ENCODE measurements around the gene TRAPPC2L. TPM values are rescaled to one million over a fixed set of nuclear protein-coding genes. Genes with fewer than 3 reads are reported as not detected.

The TRAPPC2L gene
- total and polyA plus RNA-seq, 2 of the 13 experiments (the other 11 are each of a cell fraction or from before 2014, with no cell fraction given): 96.3 to 107 TPM

DNA sequence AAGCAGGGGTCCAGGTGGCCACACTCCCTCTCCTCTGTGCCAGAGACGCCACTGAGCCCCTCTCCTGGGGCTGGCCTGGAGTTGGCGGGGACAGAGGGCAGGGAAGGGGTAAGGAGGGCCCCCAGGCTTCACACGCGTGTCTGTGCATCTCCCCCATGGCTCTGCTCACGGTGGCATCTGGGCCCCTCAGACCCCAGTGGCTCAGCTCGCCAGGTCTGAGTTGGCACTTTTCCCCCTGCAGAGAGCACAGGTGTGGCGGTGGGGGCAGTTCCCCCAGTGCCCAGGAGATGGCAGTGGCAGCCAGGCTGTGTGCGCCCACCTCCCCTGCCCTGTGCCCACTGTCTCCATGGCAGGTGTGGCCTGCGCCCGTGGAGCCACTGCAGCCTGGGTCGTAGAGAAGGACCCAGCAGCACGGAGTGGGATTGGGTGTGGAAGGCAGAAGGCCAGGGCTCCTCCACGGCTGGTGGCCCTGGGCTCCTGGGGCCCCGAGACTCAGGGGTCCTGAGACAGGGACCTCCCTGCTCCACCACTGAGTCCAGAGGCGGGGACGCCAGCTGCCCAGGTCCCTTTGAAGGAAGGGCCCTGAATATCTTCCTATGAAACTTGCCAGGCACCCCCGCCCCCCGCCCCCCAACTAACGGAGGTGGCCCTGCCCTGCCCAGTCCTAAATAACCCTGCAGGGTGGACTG lies 40.9 kb upstream of the TRAPPC2L start (continued):
- TF ChIP-seq, protein P1, sequence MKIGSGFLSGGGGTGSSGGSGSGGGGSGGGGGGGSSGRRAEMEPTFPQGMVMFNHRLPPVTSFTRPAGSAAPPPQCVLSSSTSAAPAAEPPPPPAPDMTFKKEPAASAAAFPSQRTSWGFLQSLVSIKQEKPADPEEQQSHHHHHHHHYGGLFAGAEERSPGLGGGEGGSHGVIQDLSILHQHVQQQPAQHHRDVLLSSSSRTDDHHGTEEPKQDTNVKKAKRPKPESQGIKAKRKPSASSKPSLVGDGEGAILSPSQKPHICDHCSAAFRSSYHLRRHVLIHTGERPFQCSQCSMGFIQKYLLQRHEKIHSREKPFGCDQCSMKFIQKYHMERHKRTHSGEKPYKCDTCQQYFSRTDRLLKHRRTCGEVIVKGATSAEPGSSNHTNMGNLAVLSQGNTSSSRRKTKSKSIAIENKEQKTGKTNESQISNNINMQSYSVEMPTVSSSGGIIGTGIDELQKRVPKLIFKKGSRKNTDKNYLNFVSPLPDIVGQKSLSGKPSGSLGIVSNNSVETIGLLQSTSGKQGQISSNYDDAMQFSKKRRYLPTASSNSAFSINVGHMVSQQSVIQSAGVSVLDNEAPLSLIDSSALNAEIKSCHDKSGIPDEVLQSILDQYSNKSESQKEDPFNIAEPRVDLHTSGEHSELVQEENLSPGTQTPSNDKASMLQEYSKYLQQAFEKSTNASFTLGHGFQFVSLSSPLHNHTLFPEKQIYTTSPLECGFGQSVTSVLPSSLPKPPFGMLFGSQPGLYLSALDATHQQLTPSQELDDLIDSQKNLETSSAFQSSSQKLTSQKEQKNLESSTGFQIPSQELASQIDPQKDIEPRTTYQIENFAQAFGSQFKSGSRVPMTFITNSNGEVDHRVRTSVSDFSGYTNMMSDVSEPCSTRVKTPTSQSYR (CRISPR knock-in tag; IDR thresholded peaks at IDR 0.05; ENCODE audit: borderline replicate concordance): no peak; the same call in 1 of the 2 replicates
- TF ChIP-seq GATA4 (IDR thresholded peaks at IDR 0.05; ENCODE audit: borderline replicate concordance, low read depth) (no peak), ISL2 (CRISPR knock-in tag; IDR thresholded peaks at IDR 0.05) (no peak), THAP11 (CRISPR knock-in tag; IDR thresholded peaks at IDR 0.05) (no peak), CREB3 (CRISPR knock-in tag; IDR thresholded peaks at IDR 0.05) (no peak), SKI (IDR thresholded peaks at IDR 0.05; ENCODE audit: partially characterized antibody) (no peak), HDAC1 (CRISPR knock-in tag; IDR thresholded peaks at IDR 0.05) (no peak), KLF12 (CRISPR knock-in tag; IDR thresholded peaks at IDR 0.05; ENCODE audit: borderline replicate concordance) (no peak), MNT (IDR thresholded peaks at IDR 0.05) (no peak), THAP7 (CRISPR knock-in tag; IDR thresholded peaks at IDR 0.05) (no peak), TEAD3 (CRISPR knock-in tag; optimal IDR thresholded peaks at IDR 0.05; ENCODE audit: borderline replicate concordance) (peak; percentile 36), SMAD3 (CRISPR knock-in tag; IDR thresholded peaks at IDR 0.05) (no peak), ZNF766 (CRISPR knock-in tag; IDR thresholded peaks at IDR 0.05; ENCODE audit: borderline replicate concordance) (no peak), MLLT10 (CRISPR knock-in tag; IDR thresholded peaks at IDR 0.05) (no peak), ZNF143 (CRISPR knock-in tag; IDR thresholded peaks at IDR 0.05) (0 out of 2 replicates have a peak, but pooled peaks have one; percentile 16), MAFK (conservative IDR thresholded peaks at IDR 0.05 in 1 of 2, IDR thresholded peaks at IDR 0.05 in 1 of 2; ENCODE audit: low read length in 2 of 2) (peak in 1 of 2 experiments; percentile 75; a peak in 2 of 4 replicates)
- TF ChIP-seq, protein P2, sequence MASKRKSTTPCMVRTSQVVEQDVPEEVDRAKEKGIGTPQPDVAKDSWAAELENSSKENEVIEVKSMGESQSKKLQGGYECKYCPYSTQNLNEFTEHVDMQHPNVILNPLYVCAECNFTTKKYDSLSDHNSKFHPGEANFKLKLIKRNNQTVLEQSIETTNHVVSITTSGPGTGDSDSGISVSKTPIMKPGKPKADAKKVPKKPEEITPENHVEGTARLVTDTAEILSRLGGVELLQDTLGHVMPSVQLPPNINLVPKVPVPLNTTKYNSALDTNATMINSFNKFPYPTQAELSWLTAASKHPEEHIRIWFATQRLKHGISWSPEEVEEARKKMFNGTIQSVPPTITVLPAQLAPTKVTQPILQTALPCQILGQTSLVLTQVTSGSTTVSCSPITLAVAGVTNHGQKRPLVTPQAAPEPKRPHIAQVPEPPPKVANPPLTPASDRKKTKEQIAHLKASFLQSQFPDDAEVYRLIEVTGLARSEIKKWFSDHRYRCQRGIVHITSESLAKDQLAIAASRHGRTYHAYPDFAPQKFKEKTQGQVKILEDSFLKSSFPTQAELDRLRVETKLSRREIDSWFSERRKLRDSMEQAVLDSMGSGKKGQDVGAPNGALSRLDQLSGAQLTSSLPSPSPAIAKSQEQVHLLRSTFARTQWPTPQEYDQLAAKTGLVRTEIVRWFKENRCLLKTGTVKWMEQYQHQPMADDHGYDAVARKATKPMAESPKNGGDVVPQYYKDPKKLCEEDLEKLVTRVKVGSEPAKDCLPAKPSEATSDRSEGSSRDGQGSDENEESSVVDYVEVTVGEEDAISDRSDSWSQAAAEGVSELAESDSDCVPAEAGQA (IDR thresholded peaks at IDR 0.05; ENCODE audit: low read depth): no peak
- TF ChIP-seq, protein P2 (CRISPR knock-in tag; IDR thresholded peaks at IDR 0.05; ENCODE audit: borderline replicate concordance): no peak

Data from HepG2 (cell line).